ENCODE results near the gene CLEC4F.

DNA sequence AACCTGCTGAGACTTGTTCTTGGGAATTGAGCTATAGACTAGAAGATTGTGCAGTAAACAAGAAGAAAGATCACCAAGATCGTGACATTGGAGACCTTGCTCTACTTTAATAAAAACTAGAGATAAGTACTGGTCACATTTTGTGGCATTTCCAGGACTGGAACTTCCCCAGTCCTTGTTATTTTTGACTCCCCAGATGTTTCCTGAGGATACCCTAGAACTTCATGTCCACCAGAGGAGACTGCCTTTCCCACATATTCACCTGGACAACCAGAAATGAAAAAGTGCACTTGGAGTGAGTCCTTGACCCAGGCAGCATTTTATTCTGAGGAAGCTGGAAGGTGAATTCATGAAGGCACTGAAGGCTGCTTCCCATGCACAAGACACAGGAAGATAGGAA, 9.5 kb upstream of the CLEC4F start:
- TF ChIP-seq CTCF (IDR thresholded peaks at IDR 0.05) (no peak), POLR2A (IDR thresholded peaks at IDR 0.05) (no peak)
